Neural cell (in vitro differentiated cells): ENCODE measurements around the gene COLGALT1. TPM values are rescaled to one million over a fixed set of nuclear protein-coding genes. Genes with fewer than 3 reads are reported as not detected.

Experiments used
- H2AFZ ChIP-seq: fragments of 200-600, 300-800 bp; sonication (generic), shearing (Covaris generic); 2 replicates; pipeline ENCODE4 v1.6.0; 2014; ENCODE audit warnings: low read depth, mild to moderate bottlenecking, antibody characterized with exemption, low read length, moderate library complexity
- H3F3A ChIP-seq: fragments of 200-600 bp; shearing (Covaris generic); 2 replicates; pipeline ENCODE4 v1.6.1; 2016; ENCODE audit warnings: mild to moderate bottlenecking, moderate library complexity, mixed read lengths, antibody characterized with exemption, low read length; ENCODE audit not compliant: insufficient read depth, poor library complexity, severe bottlenecking
- H3K27ac ChIP-seq: fragments of 200-600, 300-800 bp; sonication (generic), shearing (Covaris generic); 2 replicates; pipeline ENCODE4 v1.5.1; 2014; ENCODE audit warnings: mild to moderate bottlenecking, low read length, moderate library complexity
- H3K27me3 ChIP-seq: fragments of 300-800, 200-600 bp; sonication (generic), shearing (Covaris generic); 2 replicates; pipeline ENCODE4 v1.6.0; 2014; ENCODE audit warnings: mild to moderate bottlenecking, low read depth, low read length, moderate library complexity; ENCODE audit not compliant: insufficient read depth
- H3K36me3 ChIP-seq: fragments of 300-800, 200-600 bp; sonication (generic), shearing (Covaris generic); 2 replicates; pipeline ENCODE4 v1.5.1; 2014; ENCODE audit warnings: mild to moderate bottlenecking, antibody characterized with exemption, low read length, moderate library complexity; ENCODE audit not compliant: insufficient read depth
- H3K4me2 ChIP-seq: fragments of 300-800, 200-600 bp; sonication (generic), shearing (Covaris generic); 2 replicates; pipeline ENCODE4 v1.6.0; 2014; ENCODE audit warnings: mild to moderate bottlenecking, low read length
- H3K4me3 ChIP-seq: fragments of 300-800, 200-600 bp; sonication (generic), shearing (Covaris generic); 2 replicates; pipeline ENCODE4 v1.5.1; 2014; ENCODE audit warnings: mild to moderate bottlenecking, low read length, moderate library complexity
- H3K79me2 ChIP-seq: fragments of 200-600 bp; shearing (Covaris generic); replicated peaks from 2 replicates; pipeline ENCODE4 v1.6.0; 2014; ENCODE audit warnings: mild to moderate bottlenecking, low read length, moderate library complexity; ENCODE audit not compliant: insufficient read depth
- H3K9ac ChIP-seq: fragments of 300-800, 200-600 bp; sonication (generic), shearing (Covaris generic); 2 replicates; pipeline ENCODE4 v1.6.1; 2016; ENCODE audit warnings: mild to moderate bottlenecking, low read length, mixed read lengths
- H3K9me2 ChIP-seq: fragments of 200-600 bp; shearing (Covaris generic); 2 replicates; pipeline ENCODE4 v1.6.1; 2016; ENCODE audit warnings: mild to moderate bottlenecking, low read length, mixed read lengths; ENCODE audit not compliant: insufficient read depth
- H3K9me3 ChIP-seq: fragments of 200-600, 300-800 bp; sonication (generic), shearing (Covaris generic); 2 replicates; pipeline ENCODE4 v1.6.1; 2016; ENCODE audit warnings: mild to moderate bottlenecking, mixed run types, low read length, moderate library complexity, mixed read lengths
- H4K20me1 ChIP-seq: fragments of 200-600 bp; shearing (Covaris generic); 2 replicates; pipeline ENCODE4 v1.6.1; 2016; ENCODE audit warnings: mild to moderate bottlenecking, mixed run types; ENCODE audit not compliant: insufficient read depth
- CTCF ChIP-seq: fragments of 450-650 bp; IDR thresholded peaks from 2 replicates; pipeline ENCODE4 v1.5.1; 2014; ENCODE audit warnings: antibody characterized with exemption, mild to moderate bottlenecking, moderate library complexity; ENCODE audit not compliant: poor library complexity, severe bottlenecking
- EP300 ChIP-seq: fragments of 450-650 bp; conservative IDR thresholded peaks from 2 replicates; pipeline ENCODE4 v1.6.1; 2014; ENCODE audit warnings: antibody characterized with exemption, mild to moderate bottlenecking, moderate library complexity; ENCODE audit not compliant: poor library complexity, severe bottlenecking
- EZH2 ChIP-seq: fragments of 200-600, 300-800 bp; shearing (Covaris generic), sonication (generic); IDR thresholded peaks from 2 replicates; pipeline ENCODE4 v1.6.1; 2014; ENCODE audit warnings: antibody characterized with exemption, low read length, borderline replicate concordance, mild to moderate bottlenecking; ENCODE audit not compliant: insufficient read depth, poor library complexity, severe bottlenecking
- MXI1 ChIP-seq: fragments of 450-650 bp; conservative IDR thresholded peaks from 2 replicates; pipeline ENCODE4 v1.6.1; 2014; ENCODE audit warnings: antibody characterized with exemption, mild to moderate bottlenecking; ENCODE audit not compliant: poor library complexity, severe bottlenecking
- POLR2AphosphoS5 ChIP-seq: IDR thresholded peaks from 2 replicates; pipeline ENCODE4 v1.6.1; 2012
- RAD21 ChIP-seq: fragments of 450-650 bp; conservative IDR thresholded peaks from 2 replicates; pipeline ENCODE4 v1.6.1; 2014; ENCODE audit warnings: antibody characterized with exemption, mild to moderate bottlenecking, moderate library complexity
- REST ChIP-seq: IDR thresholded peaks from 2 replicates; pipeline ENCODE4 v1.6.1; 2012; ENCODE audit warnings: borderline replicate concordance
- SMC3 ChIP-seq: fragments of 450-650 bp; conservative IDR thresholded peaks from 2 replicates; pipeline ENCODE4 v1.6.1; 2014; ENCODE audit warnings: antibody characterized with exemption, mild to moderate bottlenecking, moderate library complexity; ENCODE audit not compliant: poor library complexity
- TAF1 ChIP-seq: IDR thresholded peaks from 2 replicates; pipeline ENCODE4 v1.6.1; 2012; ENCODE audit warnings: low read depth
- polyA plus RNA-seq: library from polyadenylated mRNA; depleted of rRNA; stranded (reverse); fragments of >200 nt; gene quantifications from 2 replicates; pipeline ENCODE4 v1.2.3, GENCODE V29; 2014

COLGALT1 gene
- polyA plus RNA-seq, 1 donor from 2014 or later = 18.8 TPM

- Histone ChIP-seq H3K79me2 (no peaks in the 10 kb centered on the region), H3K27me3 (no peaks in the 10 kb centered on the region), H3K9ac (no peak overlapping the region), H3K9me3 (no peaks in the 10 kb centered on the region), H3F3A (no peaks in the 10 kb centered on the region), H3K27ac (no peak overlapping the region), H3K36me3 (peaks cover 13% of the 10 kb centered on the region), H3K4me3 (no peak overlapping the region), H3K4me2 (no peak overlapping the region), H3K9me2 (no peaks in the 10 kb centered on the region), H4K20me1 (no peaks in the 10 kb centered on the region), H2AFZ (no peak overlapping the region)
- TF ChIP-seq CTCF = no peak
- no peak for TF ChIP-seq POLR2AphosphoS5
- TF ChIP-seq REST = no peak
- no peak for TF ChIP-seq SMC3
- TF ChIP-seq RAD21 = no peak
- TF ChIP-seq EZH2 = no peak
These were observed 65.2 kb downstream of the COLGALT1 start for GRCh38 chr19:17620696-17621095.

- no peaks in the 10 kb centered on the region for H3K9me3 ChIP-seq
- no peak overlapping the region for H3K27ac ChIP-seq
- no peaks in the 10 kb centered on the region for H4K20me1 ChIP-seq
- no peaks in the 10 kb centered on the region for H3K27me3 ChIP-seq
- no peaks in the 10 kb centered on the region for H3K9me2 ChIP-seq
- no peak overlapping the region for H3K4me2 ChIP-seq
- H3K36me3 ChIP-seq = peaks cover 13% of the 10 kb centered on the region
- no peak overlapping the region for H3K9ac ChIP-seq
- H3K4me3 ChIP-seq = no peak overlapping the region
- no peak for TF ChIP-seq SMC3
- TF ChIP-seq TAF1 = no peak
- no peak for TF ChIP-seq CTCF
- no peak for TF ChIP-seq POLR2AphosphoS5
- TF ChIP-seq EP300 = no peak
- no peak for TF ChIP-seq RAD21
- TF ChIP-seq EZH2 = no peak
- no peak for TF ChIP-seq REST
- TF ChIP-seq MXI1 = no peak
- H2AFZ ChIP-seq = no peak overlapping the region
- no peaks in the 10 kb centered on the region for H3K79me2 ChIP-seq
- H3F3A ChIP-seq = no peaks in the 10 kb centered on the region
These were observed 67.9 kb downstream of the COLGALT1 start for GRCh38 chr19:17623224-17623935.
